Astrocyte (in vitro differentiated cells and primary cell): ENCODE measurements around the gene RNF103. TPM values are rescaled to one million over a fixed set of nuclear protein-coding genes. Genes with fewer than 3 reads are reported as not detected.

Source experiments
- DNase-seq: peaks from one replicate; pipeline ENCODE4 v3.0.0-alpha.2; 2010; ENCODE audit warnings: low read depth
- FAIRE-seq: peaks from 2 replicates; lab custom pipeline; 2011; peaks lifted over from hg19 to GRCh38; lab: Jason Lieb, UNC
- H2AFZ ChIP-seq: 2 replicates; pipeline ENCODE4 v1.6.0; 2012; ENCODE audit warnings: low read depth, low read length, inconsistent platforms
- H3K27ac ChIP-seq: 2 replicates; pipeline ENCODE4 v1.5.1; 2011; ENCODE audit warnings: low read depth, low read length, inconsistent platforms
- H3K27me3 ChIP-seq: 2 replicates; pipeline ENCODE4 v1.6.0; 2011; ENCODE audit warnings: low read length, inconsistent platforms; ENCODE audit not compliant: insufficient read depth
- H3K36me3 ChIP-seq: 2 replicates; pipeline ENCODE4 v1.5.1; 2011; ENCODE audit warnings: low read length, inconsistent platforms; ENCODE audit not compliant: insufficient read depth
- H3K4me1 ChIP-seq: 2 replicates; pipeline ENCODE4 v1.5.1; 2011; ENCODE audit warnings: low read length, inconsistent platforms; ENCODE audit not compliant: insufficient read depth
- H3K4me2 ChIP-seq: 2 replicates; pipeline ENCODE4 v1.6.0; 2012; ENCODE audit warnings: low read length, inconsistent platforms
- H3K4me3 ChIP-seq: 2 replicates; pipeline ENCODE4 v1.5.1; 2011; ENCODE audit warnings: low read depth, mild to moderate bottlenecking, low read length, inconsistent platforms; ENCODE audit not compliant: insufficient read depth
- H3K79me2 ChIP-seq: 2 replicates; pipeline ENCODE4 v1.6.0; 2012; ENCODE audit warnings: mild to moderate bottlenecking, low read length, inconsistent platforms; ENCODE audit not compliant: insufficient read depth
- H3K9ac ChIP-seq: 2 replicates; pipeline ENCODE4 v1.6.0; 2012; ENCODE audit warnings: mild to moderate bottlenecking, low read length, inconsistent platforms
- H3K9me3 ChIP-seq: 2 replicates; pipeline ENCODE4 v1.5.1; 2012; ENCODE audit warnings: low read depth, mild to moderate bottlenecking, low read length, inconsistent platforms; ENCODE audit not compliant: insufficient read depth
- H4K20me1 ChIP-seq: 2 replicates; pipeline ENCODE4 v1.6.0; 2012; ENCODE audit warnings: low read length, inconsistent platforms; ENCODE audit not compliant: insufficient read depth
- H3K27ac Mint-ChIP-seq: one replicate; pipeline ENCODE4 v1.8.0; 2021; ENCODE audit warnings: mild to moderate bottlenecking, mixed read lengths; ENCODE audit not compliant: unreplicated experiment
- H3K27me3 Mint-ChIP-seq: one replicate; pipeline ENCODE4 v1.8.0; 2021; ENCODE audit warnings: low read depth, mixed read lengths; ENCODE audit not compliant: unreplicated experiment
- H3K36me3 Mint-ChIP-seq: one replicate; pipeline ENCODE4 v1.8.0; 2021; ENCODE audit warnings: low read depth, mixed read lengths; ENCODE audit not compliant: unreplicated experiment
- H3K4me1 Mint-ChIP-seq: one replicate; pipeline ENCODE4 v1.8.0; 2021; ENCODE audit warnings: low read depth, mixed read lengths; ENCODE audit not compliant: unreplicated experiment
- H3K4me3 Mint-ChIP-seq: one replicate; pipeline ENCODE4 v1.8.0; 2021; ENCODE audit warnings: mild to moderate bottlenecking, moderate library complexity, mixed read lengths; ENCODE audit not compliant: unreplicated experiment
- H3K9me3 Mint-ChIP-seq: one replicate; pipeline ENCODE4 v1.8.0; 2021; ENCODE audit warnings: mild to moderate bottlenecking, mixed read lengths; ENCODE audit not compliant: unreplicated experiment
- EZH2 ChIP-seq: IDR thresholded peaks from 2 replicates; pipeline ENCODE4 v1.6.1; 2012; ENCODE audit warnings: mild to moderate bottlenecking, low read length, inconsistent platforms; ENCODE audit not compliant: insufficient read depth
- total RNA-seq: library from RNA; stranded (reverse); gene quantifications from 2 replicates; pipeline ENCODE4 v1.2.1, GENCODE V29; 2021
- TF ChIP-seq, protein P1 (sequence below): IDR thresholded peaks from 2 replicates; pipeline ENCODE4 v1.5.1; 2011; ENCODE audit warnings: low read depth, mild to moderate bottlenecking, inconsistent platforms, low read length, moderate library complexity; ENCODE audit not compliant: insufficient read depth

RNF103 gene
- total RNA-seq, 1 donor from 2014 or later, result 21.5 TPM

DNA sequence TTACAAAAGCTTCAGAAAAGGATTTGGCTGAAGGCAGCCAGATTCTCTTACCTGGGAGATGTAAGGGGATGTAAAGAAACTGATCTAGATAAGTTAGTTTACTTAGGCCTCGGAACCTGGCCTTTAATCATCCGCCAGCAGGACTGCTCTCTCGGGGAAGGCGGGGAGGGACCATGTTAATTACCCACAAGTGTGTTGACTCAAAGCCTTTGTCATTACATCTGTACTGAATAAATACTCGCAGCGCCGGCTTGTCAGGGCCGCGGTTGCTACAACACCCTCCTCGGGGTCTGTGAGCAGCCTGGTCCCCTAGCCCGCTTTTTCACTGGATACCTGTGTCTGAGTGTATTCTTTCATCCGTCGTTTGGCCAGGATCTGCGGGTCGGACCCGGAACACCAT is 67.2 kb downstream of the RNF103 start:
- H3K27me3 ChIP-seq, result no peaks in the 10 kb centered on the region
- Mint-ChIP-seq H3K27me3 (no peaks in the 10 kb centered on the region), H3K4me1 (peaks cover 5% of the 10 kb centered on the region), H3K36me3 (peaks cover 5% of the 10 kb centered on the region), H3K4me3 (no peak overlapping the region), H3K9me3 (peaks cover 3% of the 10 kb centered on the region), H3K27ac (no peak overlapping the region)
- peaks cover 46% of the 10 kb centered on the region for H4K20me1 ChIP-seq
- no peak overlapping the region for H3K27ac ChIP-seq
- no peak overlapping the region for H3K4me3 ChIP-seq
- H3K4me1 ChIP-seq, result no peaks in the 10 kb centered on the region
- no peak overlapping the region for H2AFZ ChIP-seq
- FAIRE-seq (no peak), DNase-seq (no peak)
- peaks cover 2% of the 10 kb centered on the region for H3K36me3 ChIP-seq
- H3K4me2 ChIP-seq, result no peak overlapping the region
- TF ChIP-seq, protein P1, sequence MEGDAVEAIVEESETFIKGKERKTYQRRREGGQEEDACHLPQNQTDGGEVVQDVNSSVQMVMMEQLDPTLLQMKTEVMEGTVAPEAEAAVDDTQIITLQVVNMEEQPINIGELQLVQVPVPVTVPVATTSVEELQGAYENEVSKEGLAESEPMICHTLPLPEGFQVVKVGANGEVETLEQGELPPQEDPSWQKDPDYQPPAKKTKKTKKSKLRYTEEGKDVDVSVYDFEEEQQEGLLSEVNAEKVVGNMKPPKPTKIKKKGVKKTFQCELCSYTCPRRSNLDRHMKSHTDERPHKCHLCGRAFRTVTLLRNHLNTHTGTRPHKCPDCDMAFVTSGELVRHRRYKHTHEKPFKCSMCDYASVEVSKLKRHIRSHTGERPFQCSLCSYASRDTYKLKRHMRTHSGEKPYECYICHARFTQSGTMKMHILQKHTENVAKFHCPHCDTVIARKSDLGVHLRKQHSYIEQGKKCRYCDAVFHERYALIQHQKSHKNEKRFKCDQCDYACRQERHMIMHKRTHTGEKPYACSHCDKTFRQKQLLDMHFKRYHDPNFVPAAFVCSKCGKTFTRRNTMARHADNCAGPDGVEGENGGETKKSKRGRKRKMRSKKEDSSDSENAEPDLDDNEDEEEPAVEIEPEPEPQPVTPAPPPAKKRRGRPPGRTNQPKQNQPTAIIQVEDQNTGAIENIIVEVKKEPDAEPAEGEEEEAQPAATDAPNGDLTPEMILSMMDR, result no peak
- TF ChIP-seq EZH2, result no peak
- no peaks in the 10 kb centered on the region for H3K9me3 ChIP-seq
- peaks cover 93% of the 10 kb centered on the region for H3K79me2 ChIP-seq
- H3K9ac ChIP-seq, result no peak overlapping the region

Other genes with a start within 250 kb of the RNF103 start
- gene KDM3A, start 182.5 kb downstream of the RNF103 start, total RNA-seq, result 76.2 and 83.4 TPM in 2 replicates
- gene CHMP3, start 60.4 kb downstream of the RNF103 start, total RNA-seq, result 81.1 and 91.0 TPM in 2 replicates
- gene RMND5A, start 96.4 kb upstream of the RNF103 start, total RNA-seq, result 31.3 and 33.6 TPM in 2 replicates
- gene CD8A, start 167.0 kb upstream of the RNF103 start, total RNA-seq, result 0.14 TPM in 1 of 2 replicates, not detected in the other
- gene CD8B, start 238.0 kb upstream of the RNF103 start, total RNA-seq, result not detected in 2 replicates